HEK293 (cell line): ENCODE results near the gene WNT1.

Source experiments
- CTCF ChIP-seq: fragments of 450-650 bp; formaldehyde crosslinking; IDR thresholded peaks from 2 replicates; pipeline ENCODE4 v1.5.1; 2016; ENCODE audit warnings: missing biosample characterization, missing genetic modification characterization
- ZNF488 ChIP-seq: fragments of 450-650 bp; formaldehyde crosslinking; IDR thresholded peaks from 2 replicates; pipeline ENCODE4 v1.5.1; 2016; ENCODE audit warnings: missing biosample characterization, missing genetic modification characterization

- TF ChIP-seq ZNF488, result no peak
- TF ChIP-seq CTCF (tag by site-specific recombination), result no peak
Measured at GRCh38 chr12:48990552-48990951, 12.4 kb downstream of the WNT1 start.
